Fibroblast of upper back skin (primary cell): Measurements from ENCODE around the gene MACF1.
"Not testable (repeated sequence)": the region's sequence is repeated elsewhere in the genome, so short reads cannot be mapped to it uniquely, and the experiment has no call there.

ENCODE experiments used
- DNase-seq: peaks from one replicate; pipeline ENCODE4 v3.0.0-alpha.2; 2013

The MACF1 gene

GRCh38 chr1:39204441-39205081, at the start of gene MACF1:
Gene MACF1 (plus strand): TSS chr1:39204695. CDS start chr1:39205023, 328 bp downstream.
- DNase-seq: peak; percentile 90

- no peak for DNase-seq
Measured at GRCh38 chr1:39157304-39157703, 47.2 kb upstream of the MACF1 start.

GRCh38 chr1:39158327-39159086, 46.0 kb upstream of the MACF1 start:
- no peak for DNase-seq

GRCh38 chr1:39159224-39160036, 45.1 kb upstream of the MACF1 start:
- peak; percentile 54 for DNase-seq

GRCh38 chr1:39160703-39161102, 43.8 kb upstream of the MACF1 start:
- no peak for DNase-seq

GRCh38 chr1:39161811-39162210, 42.7 kb upstream of the MACF1 start:
- DNase-seq: not testable (repeated sequence)

GRCh38 chr1:39163469-39163868, 41.0 kb upstream of the MACF1 start:
- no peak for DNase-seq

GRCh38 chr1:39164256-39164655, 40.2 kb upstream of the MACF1 start:
- no peak for DNase-seq

GRCh38 chr1:39165049-39165448, 39.4 kb upstream of the MACF1 start:
- peak; percentile 44 for DNase-seq

- DNase-seq: no peak
Measured at GRCh38 chr1:39165488-39165887, 39.0 kb upstream of the MACF1 start.

- no peak for DNase-seq
Measured at GRCh38 chr1:39167632-39168209, 36.8 kb upstream of the MACF1 start.

GRCh38 chr1:39168301-39169080, 36.0 kb upstream of the MACF1 start:
- DNase-seq: no peak

GRCh38 chr1:39170731-39171667, 33.5 kb upstream of the MACF1 start:
- DNase-seq: no peak

GRCh38 chr1:39173119-39173994, 31.1 kb upstream of the MACF1 start:
- no peak for DNase-seq

- DNase-seq: no peak
Measured at GRCh38 chr1:39173995-39174380, 30.5 kb upstream of the MACF1 start.

GRCh38 chr1:39174390-39175081, 30.0 kb upstream of the MACF1 start:
- no peak for DNase-seq

GRCh38 chr1:39177706-39178105, 26.8 kb upstream of the MACF1 start:
- no peak for DNase-seq

- DNase-seq: peak; percentile 81
Measured at GRCh38 chr1:39178541-39179431, 25.7 kb upstream of the MACF1 start.

GRCh38 chr1:39181311-39181710, 23.2 kb upstream of the MACF1 start:
- no peak for DNase-seq
